CD14-positive monocyte (primary cell): ENCODE data around the gene RYR3. TPM values are rescaled to one million over a fixed set of nuclear protein-coding genes. Genes with fewer than 3 reads are reported as not detected.

Source experiments
- DNase-seq, 3 donors: peaks; one replicate each; pipeline ENCODE4 v3.0.0-alpha.2; 2011 to 2022
- H2AFZ ChIP-seq: 2 replicates; pipeline ENCODE4 v1.6.0; 2012; ENCODE audit warnings: mild to moderate bottlenecking, low read depth, low read length, inconsistent platforms; ENCODE audit not compliant: insufficient read depth, poor library complexity, severe bottlenecking
- H3K27ac ChIP-seq, 2 donors: 1 replicate in 1 of 2; 2 replicates in 1 of 2; pipeline ENCODE4 v1.5.1; 2012 to 2013; ENCODE audit warnings: low read length in 2 of 2, control low read depth in 1 of 2, inconsistent platforms in 1 of 2, low read depth in 1 of 2, mild to moderate bottlenecking in 1 of 2
- H3K27me3 ChIP-seq, 2 donors: one replicate each; pipeline versions ENCODE4 v1.6.0 to v1.6.1; 2011 to 2013; ENCODE audit warnings: low read length in 2 of 2; ENCODE audit not compliant: control insufficient read depth in 2 of 2, insufficient read depth in 2 of 2
- H3K36me3 ChIP-seq, 2 donors: replicated peaks in 1 of 2; 1 replicate in 1 of 2; 2 replicates in 1 of 2; pipeline versions ENCODE4 v1.5.1 to v1.6.1; 2012 to 2013; ENCODE audit warnings: low read length in 2 of 2, control low read depth in 1 of 2, inconsistent platforms in 1 of 2, mild to moderate bottlenecking in 1 of 2; ENCODE audit not compliant: insufficient read depth in 2 of 2, control insufficient read depth in 1 of 2
- H3K4me1 ChIP-seq, 2 donors: 1 replicate in 1 of 2; 2 replicates in 1 of 2; pipeline versions ENCODE4 v1.5.1 to v1.6.1; 2012 to 2013; ENCODE audit warnings: low read length in 2 of 2, control low read depth in 1 of 2, inconsistent platforms in 1 of 2, mild to moderate bottlenecking in 1 of 2, moderate library complexity in 1 of 2; ENCODE audit not compliant: insufficient read depth in 2 of 2, control insufficient read depth in 1 of 2
- H3K4me2 ChIP-seq: replicated peaks from 2 replicates; pipeline ENCODE3; 2012; ENCODE audit warnings: low read length, moderate library complexity, mild to moderate bottlenecking; ENCODE audit not compliant: poor library complexity, severe bottlenecking; ENCODE audit errors: extremely low read depth
- H3K4me3 ChIP-seq, 3 experiments: fragments of 200-600 bp in 1 of 3; sonication (generic) in 1 of 3; replicated peaks in 1 of 3; 1 replicate in 2 of 3; 2 replicates in 1 of 3; pipeline ENCODE4 v1.5.1; 2011 to 2013; ENCODE audit warnings: low read length in 3 of 3, mild to moderate bottlenecking in 3 of 3, control low read depth in 2 of 3, low read depth in 2 of 3, inconsistent platforms in 1 of 3, moderate library complexity in 1 of 3
- H3K79me2 ChIP-seq: 2 replicates; pipeline ENCODE4 v1.6.0; 2012; ENCODE audit warnings: mild to moderate bottlenecking, control low read depth, inconsistent platforms, low read length, moderate library complexity; ENCODE audit not compliant: insufficient read depth
- H3K9ac ChIP-seq: 2 replicates; pipeline ENCODE4 v1.6.0; 2017; ENCODE audit warnings: low read length, mild to moderate bottlenecking; ENCODE audit not compliant: insufficient read depth, poor library complexity, severe bottlenecking
- H3K9me3 ChIP-seq, 2 donors: replicated peaks in 1 of 2; 1 replicate in 1 of 2; 2 replicates in 1 of 2; pipeline versions ENCODE4 v1.5.1 to v1.6.1; 2012 to 2013; ENCODE audit warnings: low read length in 2 of 2, control low read depth in 1 of 2; ENCODE audit not compliant: control insufficient read depth in 1 of 2, insufficient read depth in 1 of 2
- H4K20me1 ChIP-seq: 2 replicates; pipeline ENCODE4 v1.6.0; 2012; ENCODE audit warnings: mild to moderate bottlenecking, low read length, control low read depth, moderate library complexity; ENCODE audit not compliant: insufficient read depth
- H3K27ac Mint-ChIP-seq, 7 donors: one replicate each; pipeline ENCODE4 v1.8.0; 2020; ENCODE audit warnings: mild to moderate bottlenecking in 7 of 7, mixed read lengths in 7 of 7, moderate library complexity in 6 of 7, inconsistent platforms in 2 of 7
- H3K27me3 Mint-ChIP-seq, 3 donors: one replicate each; pipeline ENCODE4 v1.8.0; 2021 to 2022; ENCODE audit warnings: low read depth in 3 of 3, mild to moderate bottlenecking in 3 of 3, mixed read lengths in 3 of 3, moderate library complexity in 3 of 3, inconsistent platforms in 1 of 3
- H3K36me3 Mint-ChIP-seq, 2 donors: one replicate each; pipeline ENCODE4 v1.8.0; 2020; ENCODE audit warnings: mixed read lengths in 2 of 2, inconsistent platforms in 1 of 2, mild to moderate bottlenecking in 1 of 2
- H3K4me1 Mint-ChIP-seq: one replicate; pipeline ENCODE4 v1.8.0; 2020; ENCODE audit warnings: mild to moderate bottlenecking, mixed read lengths
- H3K4me3 Mint-ChIP-seq, 2 donors: one replicate each; pipeline ENCODE4 v1.8.0; 2020; ENCODE audit warnings: mild to moderate bottlenecking in 2 of 2, mixed read lengths in 2 of 2, moderate library complexity in 1 of 2
- H3K9me3 Mint-ChIP-seq, 7 donors: one replicate each; pipeline ENCODE4 v1.8.0; 2020 to 2022; ENCODE audit warnings: mixed read lengths in 7 of 7, mild to moderate bottlenecking in 6 of 7, moderate library complexity in 6 of 7, inconsistent platforms in 2 of 7
- WGBS: methylation state at CpG from one replicate; pipeline ENCODE4 v1.1.5; 2013; ENCODE audit warnings: missing lambda C conversion rate; ENCODE audit not compliant: insufficient coverage; 5-methylcytosine and 5-hydroxymethylcytosine counted together
- intact Hi-C, 2 donors: fragments of 100-400 bp; cut with micrococcal nuclease; formaldehyde crosslinking; loops; one replicate each; pipeline versions ENCODE4 v1.15.0 to v1.15.1; 2023
- polyA plus RNA-seq, 3 donors: library from polyadenylated mRNA; depleted of rRNA in 1 of 3; unstranded in 2 of 3; stranded (reverse) in 1 of 3; fragments of 300-500 nt in 2 of 3; fragments of >200 nt in 1 of 3; fragmentation: Illumina TruSeq in 2 of 3; gene quantifications; 1 replicate in 2 of 3; 2 replicates in 1 of 3; pipeline ENCODE4 v1.2.3, GENCODE V29; 2012 to 2021
- TF ChIP-seq, protein P1 (sequence below): fragments of 200-600 bp; IDR thresholded peaks from one replicate; pipeline ENCODE4 v1.8.0; 2022; ENCODE audit warnings: antibody characterized with exemption, mild to moderate bottlenecking

The RYR3 gene
- polyA plus RNA-seq, 3 donors, result not detected

DNA sequence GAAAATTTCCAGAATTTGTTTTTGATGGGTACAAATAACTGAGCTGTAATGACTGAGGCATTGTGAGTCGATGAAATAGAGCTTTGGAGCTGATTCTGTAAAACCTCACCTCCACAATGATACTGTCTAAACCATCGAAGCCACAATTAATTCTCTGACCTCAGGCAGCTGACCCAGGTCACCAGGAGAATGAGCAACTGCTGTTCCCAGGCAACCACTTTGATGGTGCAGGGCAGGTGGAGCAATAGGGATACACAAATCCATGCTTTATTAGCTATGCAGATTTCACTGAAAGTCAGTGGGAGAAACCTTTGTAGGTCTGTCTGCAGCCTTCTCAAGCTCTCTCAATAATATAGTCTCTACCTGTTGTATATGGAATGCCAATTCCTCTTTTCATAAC is 204.4 kb downstream of the RYR3 start:
- WGBS, result no CpG with 5 or more reads among the region's 2 CpGs
- no peak overlapping the region for H3K4me3 ChIP-seq
- no peak overlapping the region for H3K27ac Mint-ChIP-seq
- intact Hi-C loops, result no loop called here
- no peaks in the 10 kb centered on the region for H3K36me3 Mint-ChIP-seq
- no peak overlapping the region for H3K27ac ChIP-seq
- peaks cover 0 to 2% (median 0%) of the 10 kb centered on the region in 3 donors for H3K27me3 Mint-ChIP-seq
- no peak for DNase-seq
- H3K36me3 ChIP-seq, result no peaks in the 10 kb centered on the region
- H3K4me3 Mint-ChIP-seq, result no peak overlapping the region
- TF ChIP-seq, protein P1, sequence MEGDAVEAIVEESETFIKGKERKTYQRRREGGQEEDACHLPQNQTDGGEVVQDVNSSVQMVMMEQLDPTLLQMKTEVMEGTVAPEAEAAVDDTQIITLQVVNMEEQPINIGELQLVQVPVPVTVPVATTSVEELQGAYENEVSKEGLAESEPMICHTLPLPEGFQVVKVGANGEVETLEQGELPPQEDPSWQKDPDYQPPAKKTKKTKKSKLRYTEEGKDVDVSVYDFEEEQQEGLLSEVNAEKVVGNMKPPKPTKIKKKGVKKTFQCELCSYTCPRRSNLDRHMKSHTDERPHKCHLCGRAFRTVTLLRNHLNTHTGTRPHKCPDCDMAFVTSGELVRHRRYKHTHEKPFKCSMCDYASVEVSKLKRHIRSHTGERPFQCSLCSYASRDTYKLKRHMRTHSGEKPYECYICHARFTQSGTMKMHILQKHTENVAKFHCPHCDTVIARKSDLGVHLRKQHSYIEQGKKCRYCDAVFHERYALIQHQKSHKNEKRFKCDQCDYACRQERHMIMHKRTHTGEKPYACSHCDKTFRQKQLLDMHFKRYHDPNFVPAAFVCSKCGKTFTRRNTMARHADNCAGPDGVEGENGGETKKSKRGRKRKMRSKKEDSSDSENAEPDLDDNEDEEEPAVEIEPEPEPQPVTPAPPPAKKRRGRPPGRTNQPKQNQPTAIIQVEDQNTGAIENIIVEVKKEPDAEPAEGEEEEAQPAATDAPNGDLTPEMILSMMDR, result no peak
- H3K4me2 ChIP-seq, result no peak overlapping the region
- no peaks in the 10 kb centered on the region for H3K27me3 ChIP-seq
- peaks cover 0 to 2% (median 0%) of the 10 kb centered on the region in 7 donors for H3K9me3 Mint-ChIP-seq
- H3K9me3 ChIP-seq, result no peaks in the 10 kb centered on the region
- H3K9ac ChIP-seq, result no peak overlapping the region
- no peaks in the 10 kb centered on the region for H3K4me1 Mint-ChIP-seq
- no peaks in the 10 kb centered on the region for H3K79me2 ChIP-seq
- no peak overlapping the region for H2AFZ ChIP-seq
- H4K20me1 ChIP-seq, result no peaks in the 10 kb centered on the region
- no peaks in the 10 kb centered on the region for H3K4me1 ChIP-seq

DNA sequence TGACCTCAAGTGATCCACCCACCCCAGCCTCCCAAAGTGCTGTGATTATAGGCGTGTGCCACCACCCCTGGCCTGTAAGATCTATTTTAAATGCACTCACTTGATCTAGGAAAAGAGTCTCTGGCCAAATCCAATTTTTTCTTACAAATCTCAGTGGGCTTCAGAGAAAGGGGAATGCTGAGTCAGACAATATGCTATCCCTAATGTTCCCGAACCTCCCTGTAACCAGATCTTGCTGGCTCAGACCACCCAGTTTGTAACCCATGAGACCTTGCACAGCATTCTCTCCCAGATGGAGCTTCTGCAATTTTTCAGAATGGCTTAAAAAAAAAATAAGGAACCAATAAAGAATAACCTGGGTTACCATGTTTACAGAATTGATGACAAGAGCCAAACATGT is 205.8 kb downstream of the RYR3 start:
- Mint-ChIP-seq H3K36me3 (no peaks in the 10 kb centered on the region), H3K27me3 (no peaks in the 10 kb centered on the region), H3K27ac (no peak overlapping the region), H3K9me3 (peaks cover 0 to 2% (median 0%) of the 10 kb centered on the region in 7 donors), H3K4me3 (no peak overlapping the region), H3K4me1 (no peaks in the 10 kb centered on the region)
- no peaks in the 10 kb centered on the region for H3K4me1 ChIP-seq
- H3K36me3 ChIP-seq, result no peaks in the 10 kb centered on the region
- H3K9me3 ChIP-seq, result no peaks in the 10 kb centered on the region
- DNase-seq, result no peak
- whole genome bisulfite sequencing, result no CpG with 5 or more reads among the region's 2 CpGs
- no peaks in the 10 kb centered on the region for H4K20me1 ChIP-seq
- no peak overlapping the region for H3K27ac ChIP-seq
- intact Hi-C loops, result no loop called here
- no peaks in the 10 kb centered on the region for H3K79me2 ChIP-seq
- no peak overlapping the region for H3K9ac ChIP-seq
- no peak overlapping the region for H3K4me2 ChIP-seq
- no peaks in the 10 kb centered on the region for H3K27me3 ChIP-seq
- TF ChIP-seq, protein P1, result no peak
- no peak overlapping the region for H2AFZ ChIP-seq
- no peak overlapping the region for H3K4me3 ChIP-seq
